CD8-positive, alpha-beta memory T cell (primary cell): ENCODE results near the gene C1QTNF9. TPM values are rescaled to one million over a fixed set of nuclear protein-coding genes. Genes with fewer than 3 reads are reported as not detected.

Experiments used
- CTCF ChIA-PET: fragments of 350-600 bp; sonication (Branson Sonifier 250); formaldehyde crosslinking; loops from one replicate; lab custom pipeline; 2021; ENCODE audit warnings: antibody characterized with exemption; lab: Charles Lee
- POLR2A ChIA-PET: fragments of 350-600 bp; sonication (Branson Sonifier 250); formaldehyde crosslinking; loops from one replicate; lab custom pipeline; 2021; ENCODE audit warnings: antibody characterized with exemption; lab: Charles Lee
- DNase-seq, 5 donors: peaks; one replicate each; pipeline versions ENCODE4 v3.0.0 to v3.0.0-alpha.2; 2020 to 2022; ENCODE audit warnings: mixed read lengths in 1 of 5
- H3K27ac ChIP-seq: one replicate; pipeline ENCODE4 v1.7.0; 2013; ENCODE audit warnings: low read depth, mild to moderate bottlenecking, low read length, moderate library complexity
- H3K27me3 ChIP-seq: 2 replicates; pipeline ENCODE4 v1.7.0; 2013; ENCODE audit warnings: low read length, mild to moderate bottlenecking; ENCODE audit not compliant: insufficient read depth, poor library complexity, severe bottlenecking
- H3K36me3 ChIP-seq: 2 replicates; pipeline ENCODE4 v1.7.0; 2013; ENCODE audit warnings: mild to moderate bottlenecking, low read length, moderate library complexity; ENCODE audit not compliant: insufficient read depth
- H3K4me1 ChIP-seq: 2 replicates; pipeline ENCODE4 v1.7.0; 2013; ENCODE audit warnings: mild to moderate bottlenecking, low read length, moderate library complexity; ENCODE audit not compliant: insufficient read depth
- H3K4me3 ChIP-seq: 2 replicates; pipeline ENCODE4 v1.7.0; 2013; ENCODE audit warnings: mild to moderate bottlenecking, low read length
- H3K9me3 ChIP-seq: 2 replicates; pipeline ENCODE4 v1.7.0; 2013; ENCODE audit warnings: mild to moderate bottlenecking, low read length
- H3K27ac Mint-ChIP-seq, 8 donors: one replicate each; pipeline ENCODE4 v1.8.0; 2020 to 2021; ENCODE audit warnings: mixed read lengths in 8 of 8, mild to moderate bottlenecking in 6 of 8, inconsistent platforms in 3 of 8, moderate library complexity in 3 of 8
- H3K27me3 Mint-ChIP-seq, 2 donors: one replicate each; pipeline ENCODE4 v1.8.0; 2020 to 2021; ENCODE audit warnings: mixed read lengths in 2 of 2, mild to moderate bottlenecking in 1 of 2, moderate library complexity in 1 of 2
- H3K36me3 Mint-ChIP-seq, 3 donors: one replicate each; pipeline ENCODE4 v1.8.0; 2020 to 2021; ENCODE audit warnings: mixed read lengths in 3 of 3, inconsistent platforms in 1 of 3, mild to moderate bottlenecking in 1 of 3
- H3K4me1 Mint-ChIP-seq, 3 donors: one replicate each; pipeline ENCODE4 v1.8.0; 2020 to 2021; ENCODE audit warnings: mixed read lengths in 3 of 3, inconsistent platforms in 1 of 3, mild to moderate bottlenecking in 1 of 3
- H3K4me3 Mint-ChIP-seq, 7 donors: one replicate each; pipeline ENCODE4 v1.8.0; 2020 to 2021; ENCODE audit warnings: mixed read lengths in 7 of 7, mild to moderate bottlenecking in 6 of 7, moderate library complexity in 4 of 7, inconsistent platforms in 2 of 7
- H3K9me3 Mint-ChIP-seq, 5 donors: one replicate each; pipeline ENCODE4 v1.8.0; 2020 to 2022; ENCODE audit warnings: mixed read lengths in 5 of 5, mild to moderate bottlenecking in 3 of 5, moderate library complexity in 2 of 5, inconsistent platforms in 1 of 5
- polyA plus RNA-seq: library from polyadenylated mRNA; unstranded; fragments of 300-500 nt; fragmentation: Illumina TruSeq; gene quantifications from one replicate; pipeline ENCODE4 v1.2.3, GENCODE V29; 2021
- total RNA-seq, 2 experiments: library from RNA; stranded (reverse); gene quantifications; one replicate each; pipeline ENCODE4 v1.2.3, GENCODE V29; 2021

The C1QTNF9 gene
- total and polyA plus RNA-seq, 3 experiments from 2014 or later: not detected

GRCh38 chr13:24292481-24292880 lies 16.9 kb upstream of the C1QTNF9 start:
- no peak for DNase-seq
- ChIA-PET CTCF (interaction anchor here (0.9 to 1.8 kb wide), 3 partner anchors 9 to 27 kb away, joined by 3 to 6 read pairs (median 5); no protein-coding TSS in a partner anchor), POLR2A (interaction anchor here (0.7 kb wide), 2 partner anchors 52 to 69 kb away, joined by 3 read pairs; no protein-coding TSS in a partner anchor)
- H3K27me3 ChIP-seq: no peaks in the 10 kb centered on the region
- H3K4me3 ChIP-seq: no peak overlapping the region
- peak overlapping the region in 3 of 8 donors; percentile 29 to 66 (median 33) for H3K27ac Mint-ChIP-seq
- no peaks in the 10 kb centered on the region for H3K9me3 Mint-ChIP-seq
- no peaks in the 10 kb centered on the region for H3K9me3 ChIP-seq
- no peaks in the 10 kb centered on the region for H3K27me3 Mint-ChIP-seq
- no peak overlapping the region for H3K27ac ChIP-seq
- peaks cover 21 to 95% (median 35%) of the 10 kb centered on the region in 3 donors for H3K36me3 Mint-ChIP-seq
- H3K4me1 Mint-ChIP-seq: no peaks in the 10 kb centered on the region
- H3K4me1 ChIP-seq: no peaks in the 10 kb centered on the region
- no peak overlapping the region for H3K4me3 Mint-ChIP-seq
- H3K36me3 ChIP-seq: peaks cover 90% of the 10 kb centered on the region

- DNase-seq: no peak
- Histone ChIP-seq H3K4me3 (no peak overlapping the region), H3K27me3 (no peaks in the 10 kb centered on the region), H3K4me1 (no peaks in the 10 kb centered on the region), H3K9me3 (no peaks in the 10 kb centered on the region), H3K36me3 (peaks cover 90% of the 10 kb centered on the region), H3K27ac (no peak overlapping the region)
- Mint-ChIP-seq H3K36me3 (peaks cover 23 to 95% (median 42%) of the 10 kb centered on the region in 3 donors), H3K27me3 (no peaks in the 10 kb centered on the region), H3K27ac (peak overlapping the region in 2 of 8 donors; percentile 40 to 91), H3K4me1 (peaks cover 0 to 3% (median 0%) of the 10 kb centered on the region in 3 donors), H3K9me3 (no peaks in the 10 kb centered on the region), H3K4me3 (no peak overlapping the region)
- ChIA-PET CTCF (interaction anchor here (1.3 to 1.8 kb wide), 2 partner anchors 25 to 28 kb away, joined by 3 to 5 read pairs; no protein-coding TSS in a partner anchor), POLR2A (interaction anchor here (0.6 to 1.0 kb wide), 3 partner anchors 9 to 32 kb away, joined by 3 to 4 read pairs (median 3); no protein-coding TSS in a partner anchor)
Measured at GRCh38 chr13:24293746-24294145, 15.6 kb upstream of the C1QTNF9 start.

GRCh38 chr13:24299488-24300114 lies 9.8 kb upstream of the C1QTNF9 start:
- Histone ChIP-seq H3K4me1 (no peaks in the 10 kb centered on the region), H3K27ac (no peak overlapping the region), H3K27me3 (no peaks in the 10 kb centered on the region), H3K36me3 (peaks cover 87% of the 10 kb centered on the region), H3K4me3 (no peak overlapping the region), H3K9me3 (no peaks in the 10 kb centered on the region)
- POLR2A ChIA-PET: no interaction called here
- Mint-ChIP-seq H3K9me3 (no peaks in the 10 kb centered on the region), H3K4me1 (peaks cover 0 to 3% (median 3%) of the 10 kb centered on the region in 3 donors), H3K27ac (peak overlapping the region in 3 of 8 donors; percentile 57 to 73 (median 70)), H3K36me3 (peaks cover 16 to 98% (median 53%) of the 10 kb centered on the region in 3 donors), H3K4me3 (no peak overlapping the region), H3K27me3 (no peaks in the 10 kb centered on the region)
- CTCF ChIA-PET: no interaction called here
- no peak for DNase-seq

DNA sequence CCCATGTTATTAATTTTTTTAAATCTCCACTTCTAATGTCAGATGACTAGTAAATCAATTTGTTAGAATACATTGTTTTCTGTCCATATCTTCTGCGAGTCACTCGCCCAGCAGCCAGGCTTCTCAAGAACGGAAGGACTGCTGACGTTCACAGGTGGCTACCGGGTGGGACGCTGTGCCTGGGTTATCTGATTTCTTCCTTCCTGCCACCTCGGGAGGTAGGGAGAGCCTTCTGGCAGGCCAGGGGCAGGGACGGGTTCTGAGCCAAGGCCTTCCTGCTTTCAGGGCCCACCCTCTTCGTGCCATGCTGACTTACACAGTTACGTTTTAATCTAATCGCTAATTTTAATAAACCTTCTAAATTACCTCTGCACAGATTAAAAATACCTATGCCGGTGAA lies 7.9 kb upstream of the C1QTNF9 start:
- CTCF ChIA-PET: interaction anchor here (0.9 kb wide), 1 partner anchor 37 kb away, joined by 3 read pairs; no protein-coding TSS in a partner anchor
- H3K36me3 ChIP-seq: peaks cover 76% of the 10 kb centered on the region
- no peaks in the 10 kb centered on the region for H3K27me3 ChIP-seq
- H3K9me3 ChIP-seq: no peaks in the 10 kb centered on the region
- peaks cover 0 to 3% (median 3%) of the 10 kb centered on the region in 3 donors for H3K4me1 Mint-ChIP-seq
- H3K27me3 Mint-ChIP-seq: no peaks in the 10 kb centered on the region
- no peak overlapping the region for H3K4me3 Mint-ChIP-seq
- no peak for DNase-seq
- no peak overlapping the region for H3K4me3 ChIP-seq
- no peak overlapping the region for H3K27ac ChIP-seq
- POLR2A ChIA-PET: no interaction called here
- H3K9me3 Mint-ChIP-seq: no peaks in the 10 kb centered on the region
- peaks cover 11 to 98% (median 56%) of the 10 kb centered on the region in 3 donors for H3K36me3 Mint-ChIP-seq
- peak overlapping the region in 3 of 8 donors; percentile 3 to 59 (median 3) for H3K27ac Mint-ChIP-seq
- no peaks in the 10 kb centered on the region for H3K4me1 ChIP-seq

DNA sequence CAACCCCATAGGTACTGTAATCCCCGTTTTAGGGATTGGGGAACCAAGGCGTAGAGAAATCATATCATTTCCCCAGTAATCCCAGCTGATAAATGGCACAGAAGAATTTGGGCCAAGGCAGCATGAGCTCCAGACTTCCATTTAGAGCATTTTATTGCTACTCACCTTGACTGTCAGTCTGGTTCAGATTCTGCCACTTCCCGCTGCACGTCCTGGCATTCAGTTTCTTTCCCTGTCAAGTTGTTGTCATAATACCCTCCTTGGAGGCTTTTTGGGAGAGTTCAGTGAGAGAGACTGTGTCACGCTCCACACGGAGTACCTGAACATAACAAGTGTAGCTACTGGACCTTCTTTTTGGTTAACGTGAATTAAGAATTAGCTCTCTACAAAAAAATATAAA lies 7.5 kb upstream of the C1QTNF9 start:
- no peak overlapping the region for H3K4me3 Mint-ChIP-seq
- H3K27me3 ChIP-seq: no peaks in the 10 kb centered on the region
- H3K27ac ChIP-seq: no peak overlapping the region
- H3K36me3 Mint-ChIP-seq: peaks cover 11 to 93% (median 54%) of the 10 kb centered on the region in 3 donors
- DNase-seq: no peak
- no peak overlapping the region for H3K4me3 ChIP-seq
- H3K4me1 ChIP-seq: no peaks in the 10 kb centered on the region
- H3K4me1 Mint-ChIP-seq: peaks cover 0 to 3% (median 3%) of the 10 kb centered on the region in 3 donors
- peaks cover 71% of the 10 kb centered on the region for H3K36me3 ChIP-seq
- H3K27ac Mint-ChIP-seq: peak overlapping the region in 1 of 8 donors; percentile 57
- H3K9me3 Mint-ChIP-seq: no peaks in the 10 kb centered on the region
- no peaks in the 10 kb centered on the region for H3K9me3 ChIP-seq
- no peaks in the 10 kb centered on the region for H3K27me3 Mint-ChIP-seq
- CTCF ChIA-PET: interaction anchor here (0.7 to 1.3 kb wide), 3 partner anchors 37 to 381 kb away, joined by 3 to 5 read pairs (median 3); no protein-coding TSS in a partner anchor
- POLR2A ChIA-PET: no interaction called here

DNA sequence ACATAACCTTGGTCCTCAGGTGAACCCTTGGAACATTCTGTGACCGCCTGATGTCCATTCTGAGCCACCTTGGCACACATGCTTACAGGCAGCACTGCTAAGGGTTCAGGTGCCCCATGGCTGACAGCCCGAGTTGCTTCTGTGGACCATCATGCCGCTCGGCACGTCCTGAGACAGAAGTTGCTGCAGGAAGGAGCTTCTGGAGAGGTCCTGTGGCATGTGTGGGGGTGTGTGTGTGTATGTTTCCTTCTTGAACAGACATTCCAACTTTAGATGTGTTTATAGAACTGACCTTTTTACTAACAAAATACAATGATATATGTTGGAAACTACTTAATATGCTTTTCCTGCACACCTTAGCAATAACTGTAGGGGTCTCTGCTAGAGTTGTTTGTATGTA lies 4.8 kb upstream of the C1QTNF9 start:
- Histone ChIP-seq H3K27ac (no peak overlapping the region), H3K36me3 (peaks cover 44% of the 10 kb centered on the region), H3K4me1 (no peaks in the 10 kb centered on the region), H3K4me3 (no peak overlapping the region), H3K9me3 (no peaks in the 10 kb centered on the region), H3K27me3 (no peaks in the 10 kb centered on the region)
- Mint-ChIP-seq H3K36me3 (peaks cover 5 to 69% (median 35%) of the 10 kb centered on the region in 3 donors), H3K4me1 (peaks cover 0 to 5% (median 3%) of the 10 kb centered on the region in 3 donors), H3K27ac (peak overlapping the region in 1 of 8 donors; percentile 70), H3K9me3 (no peaks in the 10 kb centered on the region), H3K4me3 (no peak overlapping the region), H3K27me3 (no peaks in the 10 kb centered on the region)
- ChIA-PET CTCF (no interaction called here), POLR2A (no interaction called here)
- no peak for DNase-seq

DNA sequence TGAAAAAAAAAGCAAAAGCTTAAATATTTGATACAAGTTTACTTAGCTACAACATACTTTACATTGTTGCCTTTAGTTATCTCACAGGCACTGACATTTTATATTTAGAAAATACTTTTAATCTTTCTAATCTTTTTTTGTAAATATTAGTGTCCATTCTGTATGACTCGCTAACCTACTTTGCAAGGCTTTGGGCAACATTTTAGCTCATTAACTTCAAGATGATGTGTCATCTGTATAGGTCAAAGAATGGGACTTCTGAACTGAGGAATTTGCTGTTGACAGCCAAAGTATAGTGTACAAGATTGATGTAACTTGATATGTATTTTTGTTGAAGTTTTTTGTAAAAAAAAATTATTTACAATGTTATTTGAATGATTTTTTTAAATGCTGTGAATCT lies 2.7 kb upstream of the C1QTNF9 start:
- H3K4me1 Mint-ChIP-seq: peaks cover 0 to 5% (median 1%) of the 10 kb centered on the region in 3 donors
- H3K27ac ChIP-seq: no peak overlapping the region
- ChIA-PET POLR2A (interaction anchor here (0.5 kb wide), 1 partner anchor 52 kb away, joined by 3 read pairs; no protein-coding TSS in a partner anchor), CTCF (no interaction called here)
- peaks cover 24% of the 10 kb centered on the region for H3K36me3 ChIP-seq
- H3K4me3 ChIP-seq: no peak overlapping the region
- no peak overlapping the region for H3K4me3 Mint-ChIP-seq
- no peaks in the 10 kb centered on the region for H3K27me3 ChIP-seq
- H3K36me3 Mint-ChIP-seq: peaks cover 5 to 49% (median 27%) of the 10 kb centered on the region in 3 donors
- H3K9me3 ChIP-seq: no peaks in the 10 kb centered on the region
- no peaks in the 10 kb centered on the region for H3K27me3 Mint-ChIP-seq
- H3K4me1 ChIP-seq: no peaks in the 10 kb centered on the region
- H3K27ac Mint-ChIP-seq: no peak overlapping the region
- H3K9me3 Mint-ChIP-seq: no peaks in the 10 kb centered on the region
- DNase-seq: no peak
